HG03439 (cell line): ENCODE data around the gene FHAD1.

Experiments
- ATAC-seq: cut with Tn5 transposase; IDR thresholded peaks from one replicate; pipeline ENCODE4 v1.9.1; 2021; ENCODE audit warnings: mild to moderate bottlenecking, moderate library complexity; ENCODE audit not compliant: unreplicated experiment

FHAD1 gene

DNA sequence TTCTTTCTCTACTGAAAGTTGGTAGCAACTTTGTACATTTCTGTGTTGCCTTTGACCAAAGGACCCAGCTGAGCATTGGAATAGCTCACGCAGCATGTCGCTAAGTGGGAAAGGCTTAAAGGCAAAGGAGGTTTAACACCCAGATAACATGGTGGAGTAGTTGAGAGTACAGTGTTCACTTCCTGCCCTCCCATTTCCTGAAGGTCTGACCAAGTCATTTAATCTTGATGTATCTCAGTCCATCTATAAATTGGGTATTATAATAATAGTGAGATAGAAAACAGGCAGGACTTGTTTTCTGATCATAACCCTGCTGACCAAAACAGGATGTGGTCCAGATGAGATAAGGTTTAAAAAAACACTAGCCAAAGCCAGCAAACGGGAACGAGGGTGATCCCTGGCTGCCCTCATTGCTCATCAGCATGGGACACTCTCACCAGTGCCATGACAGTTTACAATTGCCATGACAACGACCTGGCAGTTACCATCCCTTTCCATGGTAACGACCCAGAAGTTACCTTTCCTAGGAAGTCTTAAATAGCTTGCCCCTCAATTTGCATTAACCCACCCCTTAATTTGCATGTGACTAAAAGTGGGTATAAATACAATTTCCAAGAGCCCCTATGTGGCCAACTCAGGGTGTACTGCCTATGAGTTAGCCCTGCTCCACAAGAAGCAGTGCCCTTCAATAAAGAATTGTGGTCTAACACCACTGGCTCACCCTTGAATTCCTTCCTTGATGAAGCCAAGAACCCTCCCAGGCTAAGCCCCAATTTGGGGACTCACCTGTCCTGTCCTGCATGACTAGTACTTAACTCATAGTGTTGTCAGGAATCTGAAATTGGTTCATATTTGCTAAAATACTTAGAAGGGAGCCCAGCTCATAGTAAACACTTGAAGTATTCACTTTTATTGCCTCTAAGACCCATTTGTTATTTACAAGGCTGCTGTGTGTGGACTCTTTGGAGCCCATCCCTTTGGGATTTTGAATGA lies 28.4 kb upstream of the FHAD1 start:
- ATAC-seq, result no peak

DNA sequence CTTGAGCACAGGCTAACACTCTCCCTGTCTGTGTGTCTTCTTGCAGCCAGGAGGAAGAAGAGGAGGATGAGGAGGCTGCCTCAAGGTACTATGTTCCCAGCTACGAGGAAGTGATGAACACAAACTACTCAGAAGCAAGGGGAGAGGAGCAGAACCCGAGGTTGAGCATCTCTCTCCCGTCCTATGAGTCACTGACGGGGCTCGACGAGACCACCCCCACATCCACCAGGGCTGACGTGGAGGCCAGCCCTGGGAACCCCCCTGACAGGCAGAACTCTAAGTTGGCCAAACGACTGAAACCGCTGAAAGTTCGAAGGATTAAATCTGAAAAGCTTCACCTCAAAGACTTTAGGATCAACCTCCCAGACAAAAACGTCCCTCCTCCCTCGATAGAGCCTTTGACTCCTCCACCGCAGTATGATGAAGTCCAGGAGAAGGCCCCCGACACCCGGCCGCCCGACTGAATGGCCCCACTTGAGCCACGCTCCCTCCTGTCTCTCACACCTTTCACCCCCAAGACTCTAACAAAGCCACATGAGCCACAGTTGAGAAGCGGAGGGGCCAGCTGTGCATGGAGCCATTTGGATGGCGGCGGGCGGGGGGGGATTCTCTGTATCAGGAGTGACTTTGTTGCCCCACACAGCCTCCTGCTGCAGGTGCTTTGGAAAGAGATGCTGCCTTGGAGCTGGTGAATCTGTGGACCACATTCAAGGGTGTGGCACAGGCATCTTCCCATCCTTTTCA lies 27.6 kb upstream of the FHAD1 start:
- ATAC-seq, result no peak

DNA sequence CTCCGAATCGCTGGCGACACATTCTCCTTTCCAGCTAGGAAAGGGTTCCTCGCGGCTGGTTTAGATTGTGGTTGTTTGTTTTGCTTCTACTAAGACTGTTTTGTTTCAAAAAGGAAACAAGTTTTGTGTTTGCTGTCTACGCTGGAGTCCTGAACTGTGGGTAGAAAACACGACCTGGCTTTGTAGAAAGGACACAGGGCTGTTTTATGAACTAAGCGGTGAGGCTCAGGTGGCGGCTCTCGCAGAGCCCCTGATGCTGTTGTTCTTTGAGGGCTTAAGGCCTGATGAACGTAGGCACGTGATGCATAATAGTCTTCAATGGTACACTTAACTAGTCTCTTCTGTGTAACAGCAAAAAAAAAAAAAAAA lies 27.0 kb upstream of the FHAD1 start:
- ATAC-seq, result no peak

DNA sequence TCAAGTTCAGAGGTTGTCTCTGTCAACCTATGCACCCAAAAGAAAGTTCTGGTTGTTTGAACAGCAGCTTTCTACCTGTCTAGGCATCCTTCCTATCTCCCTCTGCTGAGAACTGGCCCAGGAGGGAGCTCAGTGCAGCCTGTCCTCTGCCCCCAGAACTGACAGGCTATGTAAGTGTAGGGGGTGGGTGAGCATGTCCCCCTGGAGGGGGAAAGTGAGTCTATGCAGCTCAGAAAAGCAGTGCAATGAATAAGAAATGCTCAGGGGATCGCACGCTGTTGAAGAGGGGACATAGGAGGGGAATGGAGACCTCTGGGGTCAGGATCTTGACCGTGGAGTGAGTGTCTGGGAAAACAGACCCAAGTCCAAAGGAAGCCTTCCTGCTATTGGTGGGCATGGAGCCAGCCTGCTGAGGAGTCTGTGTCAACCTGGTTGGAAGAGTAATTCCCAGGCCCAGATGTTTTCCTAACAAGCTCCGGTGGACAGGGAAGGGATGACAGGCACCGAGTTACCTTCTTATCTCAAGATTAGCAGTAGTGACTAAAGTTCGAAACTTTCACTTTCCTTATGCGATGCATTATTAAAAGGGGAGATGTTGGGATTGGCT lies 26.1 kb upstream of the FHAD1 start:
- ATAC-seq, result no peak

DNA sequence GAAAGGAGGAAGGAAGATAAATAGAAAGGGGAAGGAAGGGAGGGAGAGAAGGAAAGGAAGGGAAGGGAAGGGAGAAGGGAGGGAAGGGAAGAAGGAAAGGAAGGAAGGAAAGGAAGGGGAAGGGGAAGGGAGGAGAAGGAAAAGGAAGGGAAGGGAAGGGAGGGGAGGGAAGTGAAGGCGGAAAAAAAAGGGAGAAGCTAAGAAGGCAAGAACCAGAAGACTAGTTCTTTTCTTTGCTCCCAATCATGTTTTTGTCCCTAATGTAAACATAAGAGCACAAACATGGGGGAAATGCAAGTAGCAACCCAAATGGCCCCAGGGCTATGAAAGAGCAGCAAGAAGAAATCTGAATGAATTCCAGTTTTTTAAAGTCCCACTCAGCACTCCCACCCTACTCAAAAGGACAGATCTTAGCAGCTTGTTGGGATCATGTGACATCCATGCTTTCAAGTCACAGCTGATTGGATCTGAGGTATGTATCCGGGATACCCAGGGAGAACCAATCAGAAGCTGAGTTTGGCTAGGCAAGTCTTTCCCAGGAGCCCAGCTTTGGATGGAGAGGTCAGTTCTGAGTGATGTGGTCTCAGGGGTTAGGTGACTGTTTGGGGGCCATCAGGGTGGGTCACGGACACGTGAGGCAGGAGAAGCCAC lies 24.2 kb upstream of the FHAD1 start:
- ATAC-seq, result no peak

DNA sequence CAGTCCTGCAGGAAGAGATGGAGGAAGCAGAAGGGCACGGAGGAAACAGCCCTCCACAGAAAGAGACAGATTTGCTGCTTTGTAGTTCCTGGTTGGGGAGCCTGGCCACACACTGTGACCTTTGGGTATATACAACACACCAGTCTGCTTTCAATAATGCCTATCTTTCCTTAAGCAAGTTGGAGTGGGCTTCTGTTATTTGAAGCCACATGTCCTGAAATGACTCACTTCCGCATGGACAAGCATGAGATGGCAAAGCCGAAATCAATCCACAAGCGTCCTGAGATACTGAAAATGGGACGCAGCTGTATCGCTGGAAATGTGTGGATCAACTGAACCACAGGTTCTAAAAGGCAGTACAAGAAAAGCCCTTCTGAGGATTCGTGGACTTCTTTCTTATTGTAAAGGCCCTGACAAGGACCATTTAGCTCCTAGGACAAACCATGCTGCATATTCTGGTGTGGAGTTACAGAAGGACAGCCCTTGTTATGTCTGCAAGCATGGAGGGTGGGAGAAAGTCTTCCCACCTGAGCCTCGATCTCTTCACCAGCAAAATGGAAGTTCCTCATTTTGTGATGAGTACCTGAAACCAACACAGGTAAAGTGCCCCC lies 22.7 kb upstream of the FHAD1 start:
- no peak for ATAC-seq

DNA sequence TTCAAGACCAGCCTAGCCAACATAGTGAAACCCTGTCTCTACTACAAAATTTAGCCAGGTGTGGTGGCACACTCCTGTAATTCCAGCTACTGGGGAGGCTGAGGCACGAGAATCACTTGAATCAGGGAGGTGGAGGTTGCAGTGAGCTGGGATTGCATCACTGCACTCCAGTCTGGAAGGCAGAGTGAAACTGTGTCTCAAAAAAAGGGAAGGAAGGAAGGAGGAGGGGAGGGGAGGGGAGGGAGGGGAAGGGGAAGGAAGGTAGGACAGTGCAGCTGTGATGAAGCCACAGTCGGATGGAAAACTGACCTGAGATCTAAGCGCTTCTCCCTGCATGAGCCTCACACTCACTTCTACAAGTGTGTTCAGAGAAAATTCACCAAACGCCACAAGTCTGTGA lies 22.0 kb upstream of the FHAD1 start:
- ATAC-seq, result no peak

DNA sequence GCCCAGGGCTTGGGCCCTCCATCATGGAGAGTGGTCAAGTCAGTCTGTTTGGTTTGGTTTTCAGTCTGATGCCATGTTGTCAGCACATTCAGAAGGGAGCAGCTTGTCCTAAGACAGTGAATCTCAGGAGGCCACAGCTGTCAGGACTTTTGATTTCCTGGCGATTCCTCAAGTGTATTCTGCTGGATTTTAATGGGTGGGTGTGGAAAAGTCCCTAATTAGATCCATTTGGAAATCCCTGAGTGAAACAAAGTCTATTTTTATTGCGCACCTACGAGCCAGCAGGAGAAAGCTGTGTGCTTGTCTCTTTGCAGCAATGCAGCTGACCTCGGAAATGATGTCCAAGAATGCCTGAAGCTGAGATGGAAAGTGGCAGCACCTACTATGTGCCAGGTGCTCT lies 21.6 kb upstream of the FHAD1 start:
- ATAC-seq, result no peak

DNA sequence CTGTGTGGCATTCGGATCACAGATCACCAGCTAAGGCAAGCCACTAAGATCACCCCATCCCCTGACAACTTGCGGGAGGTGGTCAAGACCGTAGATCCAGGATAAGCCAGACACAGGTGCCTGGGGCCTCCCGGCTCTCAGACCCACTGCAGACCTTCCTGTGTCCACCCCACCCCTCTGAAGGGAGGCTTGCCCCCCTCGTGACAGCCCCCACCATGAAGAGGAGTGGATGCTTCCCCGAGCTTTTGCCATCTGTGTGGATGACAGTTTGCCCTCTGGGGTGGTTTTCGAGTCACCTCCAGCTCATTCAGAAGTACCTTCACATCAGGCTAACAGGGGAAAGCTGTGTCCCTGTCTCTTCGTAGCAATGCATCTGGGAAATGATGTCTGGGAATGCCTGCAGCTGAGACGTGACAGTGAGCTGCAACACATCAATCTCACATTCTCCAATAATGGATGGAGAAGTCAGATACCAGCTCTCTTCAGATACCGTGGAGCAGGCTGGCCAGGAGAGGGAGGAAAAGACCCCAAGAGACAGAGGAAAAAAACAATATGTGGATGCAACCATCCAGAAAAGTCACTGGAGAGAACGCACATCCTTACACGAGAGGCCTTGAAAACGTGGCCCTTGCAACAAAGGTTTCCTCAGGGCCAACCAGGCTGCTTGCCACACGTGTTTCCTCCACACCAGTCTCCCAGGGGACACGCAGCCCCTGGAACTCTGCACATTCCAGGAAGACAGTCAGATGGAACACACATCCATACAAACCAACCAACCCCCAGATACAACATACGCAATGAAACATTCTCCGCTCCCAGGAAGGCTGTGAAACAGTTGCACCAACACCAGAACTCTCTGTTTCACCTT lies 20.4 kb upstream of the FHAD1 start:
- no peak for ATAC-seq

DNA sequence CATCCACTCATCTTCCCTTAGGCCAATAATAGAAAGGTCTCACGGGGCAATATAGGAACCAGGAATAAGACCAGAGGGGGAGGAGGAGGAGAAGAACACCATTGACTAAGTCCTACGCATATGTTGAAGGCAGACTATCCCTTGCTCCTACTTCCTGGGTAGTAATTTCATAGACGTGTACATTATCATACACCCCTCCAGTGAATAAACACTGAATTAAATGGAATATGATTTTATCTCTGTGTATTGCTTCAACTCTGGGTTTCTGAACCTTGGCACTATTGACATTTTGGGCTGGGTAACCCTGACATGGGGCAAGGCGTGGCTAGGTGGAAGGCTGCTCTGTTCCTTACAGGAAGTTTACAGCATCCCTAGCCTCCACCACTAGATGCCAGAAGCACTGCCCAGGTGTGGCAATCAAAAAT lies 17.3 kb upstream of the FHAD1 start:
- ATAC-seq, result no peak

DNA sequence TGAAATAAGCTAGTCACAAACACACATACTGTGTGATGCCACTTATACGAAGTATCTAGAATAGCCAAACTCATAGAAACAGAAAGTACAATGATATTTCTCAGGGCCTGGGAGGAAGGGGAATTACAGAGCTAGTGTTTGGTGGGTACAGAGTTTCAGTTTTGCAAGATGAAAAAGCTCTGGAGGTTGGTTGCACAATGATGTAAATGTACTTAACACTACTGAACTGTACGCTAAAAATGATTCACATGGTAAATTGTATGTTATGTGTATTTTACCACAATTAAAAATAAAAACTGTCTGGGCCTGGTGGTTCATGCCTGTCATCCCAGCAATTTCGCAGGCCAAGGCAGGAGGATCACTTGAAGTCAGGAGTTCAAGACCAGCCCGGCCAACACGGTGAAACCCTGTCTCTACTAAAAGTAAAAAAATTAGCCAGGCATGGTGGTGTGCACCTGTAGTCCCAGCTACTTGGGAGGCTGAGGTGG lies 15.3 kb upstream of the FHAD1 start:
- peak; percentile 95 for ATAC-seq

DNA sequence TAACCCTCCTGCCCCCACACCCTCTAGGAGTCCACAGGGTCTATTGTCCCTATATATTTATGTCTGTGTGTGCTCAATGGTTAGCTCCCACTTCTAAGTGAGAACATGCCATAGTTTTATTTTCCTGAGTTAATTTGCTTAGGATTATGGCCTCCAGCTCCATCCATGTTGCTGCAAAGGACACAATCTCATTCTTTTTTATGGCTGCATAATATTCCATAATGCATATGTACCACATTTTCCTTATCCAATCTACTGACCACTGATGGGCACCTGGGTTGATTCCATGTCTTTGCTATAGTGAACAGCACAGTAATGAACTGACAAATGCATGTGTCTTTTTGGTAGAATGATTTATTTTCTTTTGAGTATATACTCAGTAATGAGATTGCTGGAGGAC lies 13.3 kb upstream of the FHAD1 start:
- no peak for ATAC-seq

DNA sequence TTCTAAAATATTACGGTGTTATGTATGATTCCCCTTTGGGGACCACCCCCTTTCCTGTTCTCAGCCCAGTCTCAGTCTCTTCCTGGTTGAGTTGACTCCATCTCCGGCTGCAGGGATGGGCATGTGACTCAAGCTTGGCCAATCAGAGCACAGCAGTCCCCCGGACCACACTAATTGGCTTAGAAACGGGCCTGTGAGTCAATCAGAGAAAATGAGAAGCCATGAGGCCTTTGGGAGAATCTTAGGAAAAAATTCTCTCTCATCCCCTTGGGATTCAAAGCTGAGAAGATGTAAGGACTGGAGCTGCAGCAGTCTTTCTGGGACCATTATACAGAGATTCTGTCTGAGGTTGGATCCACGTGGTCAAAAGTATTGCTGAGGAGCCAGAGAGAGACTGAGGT lies 10.7 kb upstream of the FHAD1 start:
- no peak for ATAC-seq

DNA sequence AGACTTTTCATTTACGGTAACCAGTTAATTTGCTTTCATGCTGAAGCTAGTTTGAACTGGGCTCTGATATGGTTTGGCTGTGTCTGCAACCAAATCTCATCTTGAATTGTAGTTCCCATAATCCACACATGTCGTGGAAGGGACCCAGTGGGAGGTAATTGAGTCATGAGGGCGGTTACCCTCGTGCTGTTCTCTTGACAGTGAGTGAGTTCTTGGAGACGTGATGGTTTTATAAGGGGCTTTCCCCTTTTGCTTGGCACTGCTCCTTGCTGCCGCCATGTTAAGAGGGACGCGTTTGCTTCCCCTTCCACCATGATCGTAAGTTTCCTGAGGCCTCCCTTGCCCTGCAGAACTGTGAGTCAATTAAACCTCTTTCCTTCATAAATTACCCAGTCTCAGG lies 10.3 kb upstream of the FHAD1 start:
- ATAC-seq, result no peak

DNA sequence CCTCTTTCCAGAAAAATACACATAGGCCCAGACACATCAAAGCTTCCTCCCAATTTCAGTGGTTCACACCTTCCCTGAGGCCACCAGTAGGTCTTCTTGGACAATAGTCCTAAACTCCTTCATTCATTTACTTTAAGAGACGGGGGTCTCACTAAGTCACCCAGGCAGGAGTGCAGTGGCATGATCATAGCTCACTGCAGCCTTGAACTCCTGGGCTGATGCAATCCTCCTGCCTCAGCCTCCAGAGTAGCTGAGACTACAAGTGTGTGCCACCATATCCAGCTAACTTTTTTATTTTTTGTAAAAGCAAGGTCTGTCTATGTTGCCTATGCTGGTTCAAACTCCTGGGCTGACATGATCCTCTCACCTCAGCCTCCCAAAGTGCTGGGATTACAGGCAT lies 8.2 kb upstream of the FHAD1 start:
- no peak for ATAC-seq

DNA sequence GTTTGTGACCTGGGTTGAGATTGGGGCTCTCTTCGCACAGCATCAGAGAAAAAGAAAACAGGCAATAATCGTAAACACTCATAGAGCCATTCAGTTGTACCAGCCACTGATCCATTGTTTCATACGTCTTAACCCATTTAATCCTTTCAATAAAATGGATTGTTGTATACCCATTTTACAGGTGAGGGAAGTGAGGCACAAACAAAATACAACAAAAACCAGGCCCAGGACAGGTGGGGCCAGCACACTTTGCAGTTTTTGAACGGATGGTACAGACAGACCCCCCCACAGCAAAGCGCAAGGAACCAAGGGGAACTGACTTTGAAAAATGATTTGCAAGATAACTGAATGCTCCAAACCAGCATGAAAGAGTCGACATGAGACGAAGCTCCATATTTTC lies 4.3 kb upstream of the FHAD1 start:
- no peak for ATAC-seq

DNA sequence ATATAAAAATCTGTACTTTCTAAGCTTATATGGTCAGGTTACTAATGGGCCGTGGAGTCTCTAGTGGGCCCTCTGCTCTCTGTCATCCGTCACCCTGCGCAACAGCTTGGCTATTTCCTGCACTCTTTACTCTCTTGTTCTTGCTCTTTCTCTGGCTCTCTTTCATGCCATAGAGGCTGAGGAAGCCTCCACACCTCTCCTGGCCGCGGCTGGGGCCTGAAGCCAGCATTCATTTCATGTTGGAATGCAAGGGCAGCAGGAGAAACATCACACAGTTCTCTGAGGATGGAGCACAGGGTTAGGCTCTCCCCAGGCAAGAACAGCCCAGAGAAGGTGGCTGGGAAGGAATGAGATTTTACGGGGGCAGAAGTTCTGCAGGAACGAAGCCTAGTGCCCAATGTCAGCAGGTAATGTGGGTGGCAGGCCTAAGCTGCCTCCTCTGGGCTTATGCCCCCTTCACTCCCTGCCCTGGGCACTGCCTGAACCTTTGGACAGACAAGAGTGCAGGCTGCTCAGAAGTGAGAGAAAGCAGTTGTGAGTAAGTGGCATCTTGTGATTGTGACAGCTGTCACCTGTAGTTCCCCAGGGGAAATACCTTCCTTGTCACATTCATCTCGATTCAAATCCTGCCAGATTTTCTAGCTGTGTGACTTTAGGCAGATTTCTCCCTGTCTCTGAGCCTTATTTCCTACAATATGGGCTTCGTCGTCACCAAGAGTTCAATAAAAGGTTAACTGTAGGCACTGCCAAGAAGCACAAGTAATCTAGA lies 3.6 kb upstream of the FHAD1 start:
- ATAC-seq, result no peak

DNA sequence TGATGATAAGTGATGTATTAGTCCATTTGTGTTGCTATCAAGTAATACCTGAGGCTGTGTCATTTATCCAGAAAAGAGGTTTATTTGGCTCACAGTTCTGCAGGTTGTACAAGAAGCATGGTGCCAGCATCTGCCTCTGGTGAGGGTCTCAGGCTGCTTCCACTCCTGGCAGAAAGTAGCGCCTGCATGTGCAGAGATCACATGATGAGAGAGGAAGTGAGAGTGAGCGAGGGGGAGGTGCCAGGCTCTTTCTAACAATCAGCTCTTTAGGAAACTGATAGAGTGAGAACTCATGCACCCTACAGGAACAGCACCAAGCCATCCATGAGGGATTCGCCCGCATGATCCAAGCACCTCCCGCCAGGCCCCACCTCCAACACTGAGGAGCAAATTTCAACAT lies 2.2 kb upstream of the FHAD1 start:
- ATAC-seq, result no peak
